ENCODE measurements around the gene RIC8B. TPM values are rescaled to one million over a fixed set of nuclear protein-coding genes. Genes with fewer than 3 reads are reported as not detected.

RIC8B gene
- total and polyA plus RNA-seq, 2 of the 8 experiments (the other 6 are each of a cell fraction or from before 2014, with no cell fraction given) = 8.2 to 25.3 TPM

DNA sequence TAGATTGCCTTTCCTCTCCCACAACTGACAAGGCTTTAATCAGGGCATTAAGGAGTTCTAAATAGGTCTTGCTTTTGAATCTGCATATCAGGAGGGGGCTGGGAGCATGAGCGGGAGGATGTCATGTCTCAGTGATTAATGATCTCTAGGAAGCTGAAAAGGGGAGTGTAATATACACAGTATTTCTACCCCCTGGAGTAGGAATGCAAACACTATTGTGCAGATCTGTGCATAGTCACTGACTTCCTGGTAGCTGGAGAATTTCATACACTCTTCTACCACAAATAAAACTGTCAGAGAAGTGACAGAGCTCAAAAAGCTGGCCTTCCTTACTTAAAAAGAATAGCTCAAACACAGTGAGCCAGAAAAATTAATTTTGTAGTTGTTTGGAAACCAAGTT lies 65.8 kb downstream of the RIC8B start (continued):
- TF ChIP-seq SP1 (IDR thresholded peaks at IDR 0.05; ENCODE audit: low read depth, low read length) (no peak), TAF1 (IDR thresholded peaks at IDR 0.05; ENCODE audit: low read depth, low read length) (no peak)
